ENCODE results near the gene DIO2.

DIO2 gene

GRCh38 chr14:80211153-80212022, at the start of gene DIO2:
DIO2 (minus strand) TSS chr14:80211504; CDS start chr14:80211472, 32 bp downstream.
- DNase-seq (ENCODE audit: low read depth), result no peak

- DNase-seq (ENCODE audit: low read depth), result no peak
Observed at GRCh38 chr14:80260645-80261044, 49.3 kb upstream of the DIO2 start.

GRCh38 chr14:80239631-80240030, 28.3 kb upstream of the DIO2 start:
- no peak for DNase-seq (ENCODE audit: low read depth)

GRCh38 chr14:80237143-80237542, 25.8 kb upstream of the DIO2 start:
- DNase-seq (ENCODE audit: low read depth), result no peak

- DNase-seq (ENCODE audit: low read depth), result no peak
Observed at GRCh38 chr14:80233470-80234089, 22.3 kb upstream of the DIO2 start.

- no peak for DNase-seq (ENCODE audit: low read depth)
Observed at GRCh38 chr14:80231702-80232101, 20.4 kb upstream of the DIO2 start.

GRCh38 chr14:80223696-80224465, 12.6 kb upstream of the DIO2 start:
- DNase-seq (ENCODE audit: low read depth), result no peak

GRCh38 chr14:80216818-80217217, 5.5 kb upstream of the DIO2 start:
- no peak for DNase-seq (ENCODE audit: low read depth)

- DNase-seq (ENCODE audit: low read depth), result no peak
Observed at GRCh38 chr14:80215756-80216581, 4.7 kb upstream of the DIO2 start.

GRCh38 chr14:80215081-80215480, 3.8 kb upstream of the DIO2 start:
- no peak for DNase-seq (ENCODE audit: low read depth)

- no peak for DNase-seq (ENCODE audit: low read depth)
Observed at GRCh38 chr14:80213602-80214001, 2.3 kb upstream of the DIO2 start.

- DNase-seq (ENCODE audit: low read depth), result no peak
Observed at GRCh38 chr14:80212023-80212397, 706 bp upstream of the DIO2 start.

- DNase-seq (ENCODE audit: low read depth), result no peak
Observed at GRCh38 chr14:80208461-80208860, 2.8 kb downstream of the DIO2 start.

- no peak for DNase-seq (ENCODE audit: low read depth)
Observed at GRCh38 chr14:80206351-80207080, 4.8 kb downstream of the DIO2 start.

- no peak for DNase-seq (ENCODE audit: low read depth)
Observed at GRCh38 chr14:80202888-80203562, 8.3 kb downstream of the DIO2 start.

- no peak for DNase-seq (ENCODE audit: low read depth)
Observed at GRCh38 chr14:80200093-80200492, 11.2 kb downstream of the DIO2 start.

GRCh38 chr14:80188571-80188970, 22.7 kb downstream of the DIO2 start:
- DNase-seq (ENCODE audit: low read depth), result no peak

GRCh38 chr14:80186301-80186800, 25.0 kb downstream of the DIO2 start:
- DNase-seq (ENCODE audit: low read depth), result no peak

GRCh38 chr14:80176893-80177292, 34.4 kb downstream of the DIO2 start:
- DNase-seq (ENCODE audit: low read depth), result no peak

GRCh38 chr14:80172375-80173051, 38.8 kb downstream of the DIO2 start:
- no peak for DNase-seq (ENCODE audit: low read depth)
